H9 (cell line): ENCODE measurements around the gene FRY. TPM values are rescaled to one million over a fixed set of nuclear protein-coding genes. Genes with fewer than 3 reads are reported as not detected.

Experiments used
- DNase-seq: peaks from one replicate; pipeline ENCODE4 v3.0.0-alpha.2; 2017
- H2AFZ ChIP-seq: one replicate; pipeline ENCODE4 v1.6.1; 2013; ENCODE audit warnings: mild to moderate bottlenecking, low read length, control low read depth, moderate library complexity
- H2AK5ac ChIP-seq: 2 replicates; pipeline ENCODE4 v1.6.1; 2013; ENCODE audit warnings: low read length, control low read depth, mixed read lengths; ENCODE audit not compliant: insufficient read length
- H2BK120ac ChIP-seq: one replicate; pipeline ENCODE4 v1.6.1; 2013; ENCODE audit warnings: low read depth, mild to moderate bottlenecking, low read length, control low read depth, inconsistent platforms; ENCODE audit not compliant: poor library complexity, severe bottlenecking
- H2BK12ac ChIP-seq: 2 replicates; pipeline ENCODE4 v1.6.1; 2013; ENCODE audit warnings: low read length, control low read depth, mixed read lengths, low read depth; ENCODE audit not compliant: insufficient read length
- H2BK15ac ChIP-seq: 2 replicates; pipeline ENCODE4 v1.6.1; 2013; ENCODE audit warnings: low read depth, low read length, control low read depth
- H2BK20ac ChIP-seq: one replicate; pipeline ENCODE4 v1.6.1; 2013; ENCODE audit warnings: low read depth, mild to moderate bottlenecking, low read length, control low read depth, inconsistent platforms; ENCODE audit not compliant: poor library complexity, severe bottlenecking
- H2BK5ac ChIP-seq: 2 replicates; pipeline ENCODE4 v1.6.1; 2013; ENCODE audit warnings: low read length, control low read depth, mixed read lengths; ENCODE audit not compliant: insufficient read length
- H3K14ac ChIP-seq: 2 replicates; pipeline ENCODE4 v1.6.1; 2013; ENCODE audit warnings: low read length, control low read depth; ENCODE audit not compliant: insufficient read depth
- H3K18ac ChIP-seq: 2 replicates; pipeline ENCODE4 v1.6.1; 2013; ENCODE audit warnings: low read depth, mild to moderate bottlenecking, mixed read lengths, low read length, control low read depth; ENCODE audit not compliant: insufficient read length
- H3K23ac ChIP-seq: 2 replicates; pipeline ENCODE4 v1.6.1; 2013; ENCODE audit warnings: low read length, control low read depth, mixed read lengths, low read depth; ENCODE audit not compliant: insufficient read length
- H3K23me2 ChIP-seq: 2 replicates; pipeline ENCODE4 v1.6.1; 2013; ENCODE audit warnings: low read depth, mild to moderate bottlenecking, mixed read lengths, low read length, control low read depth; ENCODE audit not compliant: insufficient read length, poor library complexity, severe bottlenecking
- H3K27ac ChIP-seq: 2 replicates; pipeline ENCODE4 v1.5.1; 2013; ENCODE audit warnings: low read length, control low read depth, mixed read lengths, low read depth; ENCODE audit not compliant: insufficient read length
- H3K27me3 ChIP-seq: 2 replicates; pipeline ENCODE4 v1.6.1; 2013; ENCODE audit warnings: low read length, control low read depth, inconsistent platforms; ENCODE audit not compliant: insufficient read depth
- H3K4ac ChIP-seq: 2 replicates; pipeline ENCODE4 v1.6.1; 2013; ENCODE audit warnings: low read depth, mild to moderate bottlenecking, control low read depth, inconsistent platforms, low read length, moderate library complexity
- H3K4me1 ChIP-seq: 2 replicates; pipeline ENCODE4 v1.6.1; 2013; ENCODE audit warnings: low read length, control low read depth, inconsistent platforms; ENCODE audit not compliant: insufficient read depth
- H3K4me2 ChIP-seq: 2 replicates; pipeline ENCODE4 v1.6.1; 2013; ENCODE audit warnings: low read length, control low read depth, mixed read lengths; ENCODE audit not compliant: insufficient read length, insufficient read depth
- H3K56ac ChIP-seq: 2 replicates; pipeline ENCODE4 v1.6.1; 2013; ENCODE audit warnings: low read depth, mild to moderate bottlenecking, mixed read lengths, low read length, control low read depth; ENCODE audit not compliant: insufficient read length
- H3K79me1 ChIP-seq: 2 replicates; pipeline ENCODE4 v1.6.1; 2013; ENCODE audit warnings: low read depth, mild to moderate bottlenecking, moderate library complexity, low read length, control low read depth, inconsistent platforms; ENCODE audit not compliant: insufficient read depth, poor library complexity, severe bottlenecking
- H3K79me2 ChIP-seq: 2 replicates; pipeline ENCODE4 v1.6.1; 2013; ENCODE audit warnings: low read length, control low read depth, inconsistent platforms; ENCODE audit not compliant: insufficient read depth
- H3K9ac ChIP-seq: 2 replicates; pipeline ENCODE4 v1.6.1; 2013; ENCODE audit warnings: low read length, control low read depth, mixed read lengths; ENCODE audit not compliant: insufficient read length; ENCODE audit errors: extremely low read depth
- H3K9me3 ChIP-seq: one replicate; pipeline ENCODE4 v1.6.1; 2013; ENCODE audit warnings: low read depth, low read length, inconsistent platforms; ENCODE audit not compliant: control insufficient read depth
- H3T11ph ChIP-seq: one replicate; pipeline ENCODE4 v1.6.1; 2013; ENCODE audit warnings: mild to moderate bottlenecking, low read length, control low read depth, inconsistent platforms
- H4K20me1 ChIP-seq: one replicate; pipeline ENCODE4 v1.6.1; 2013; ENCODE audit not compliant: control insufficient read depth, insufficient read length, insufficient read depth
- H4K5ac ChIP-seq: 2 replicates; pipeline ENCODE4 v1.6.1; 2013; ENCODE audit warnings: low read depth, mild to moderate bottlenecking, mixed read lengths, low read length, control low read depth; ENCODE audit not compliant: insufficient read length
- H4K8ac ChIP-seq: replicated peaks from 2 replicates; pipeline ENCODE4 v1.6.1; 2013; ENCODE audit warnings: low read length, control low read depth, mixed read lengths, low read depth; ENCODE audit not compliant: insufficient read length
- H4K91ac ChIP-seq: 2 replicates; pipeline ENCODE4 v1.6.1; 2013; ENCODE audit warnings: low read depth, mild to moderate bottlenecking, moderate library complexity, mixed read lengths, low read length, control low read depth; ENCODE audit not compliant: insufficient read length
- H3K27ac Mint-ChIP-seq, 3 experiments: 2 replicates in 2 of 3; 3 replicates in 1 of 3; pipeline ENCODE4 v1.8.0; 2020 to 2021; ENCODE audit warnings: mixed read lengths in 3 of 3, mild to moderate bottlenecking in 1 of 3, moderate library complexity in 1 of 3
- H3K27me3 Mint-ChIP-seq: 2 replicates; pipeline ENCODE4 v1.8.0; 2021; ENCODE audit warnings: low read depth, mild to moderate bottlenecking, moderate library complexity, mixed read lengths
- H3K36me3 Mint-ChIP-seq, 3 experiments: 2 replicates in 2 of 3; 3 replicates in 1 of 3; pipeline ENCODE4 v1.8.0; 2020 to 2021; ENCODE audit warnings: low read depth in 3 of 3, mixed read lengths in 3 of 3; ENCODE audit not compliant: insufficient read depth in 1 of 3
- H3K4me1 Mint-ChIP-seq, 2 experiments: 2 replicates each; pipeline ENCODE4 v1.8.0; 2020; ENCODE audit warnings: mixed read lengths in 2 of 2
- H3K4me3 Mint-ChIP-seq, 2 experiments: 2 replicates in 1 of 2; 3 replicates in 1 of 2; pipeline ENCODE4 v1.8.0; 2020 to 2021; ENCODE audit warnings: mild to moderate bottlenecking in 2 of 2, mixed read lengths in 2 of 2, moderate library complexity in 1 of 2
- H3K9me3 Mint-ChIP-seq, 2 experiments: 2 replicates in 1 of 2; 3 replicates in 1 of 2; pipeline ENCODE4 v1.8.0; 2020; ENCODE audit warnings: mild to moderate bottlenecking in 2 of 2, mixed read lengths in 2 of 2, moderate library complexity in 1 of 2
- WGBS: extraction: QIAGEN DNeasy Blood & Tissue Kit; methylation state at CpG from one replicate; pipeline ENCODE4 v1.1.7; 2013; ENCODE audit warnings: missing lambda C conversion rate, low lambda C conversion rate, mixed read lengths; ENCODE audit not compliant: insufficient read length; ENCODE audit errors: extremely low coverage; 5-methylcytosine and 5-hydroxymethylcytosine counted together
- total RNA-seq: library from RNA; stranded (reverse); gene quantifications from 2 replicates; pipeline ENCODE4 v1.2.1, GENCODE V29; 2021
- TF ChIP-seq, protein P1 (sequence below): fragments of 200-600 bp; sonication (generic); conservative IDR thresholded peaks from 3 replicates; pipeline ENCODE4 v1.8.0; 2021; ENCODE audit warnings: antibody characterized with exemption, mild to moderate bottlenecking

Gene FRY
- total RNA-seq, 1 experiment from 2014 or later, result 5.2 TPM

DNA sequence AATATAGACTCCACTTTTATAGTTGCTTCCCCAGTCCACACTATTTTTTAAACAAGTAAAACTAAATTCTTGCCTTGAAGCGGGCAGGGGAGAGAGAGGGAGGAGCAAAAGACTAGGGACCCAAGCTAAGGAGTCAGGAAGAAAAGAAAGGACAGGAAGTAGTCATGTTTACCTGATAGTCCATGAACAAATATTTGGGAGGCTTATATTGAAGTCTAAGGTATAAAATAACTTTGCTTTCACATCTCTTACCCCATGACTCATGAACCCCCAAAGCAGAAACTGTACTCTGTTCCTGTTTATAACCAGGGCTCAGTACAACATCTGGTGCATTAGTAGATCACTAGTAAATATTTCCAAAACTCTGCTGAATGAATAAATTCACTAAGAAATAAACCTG, 216.3 kb downstream of the FRY start:
- no peak overlapping the region for H3K4ac ChIP-seq
- H3K9me3 ChIP-seq, result no peaks in the 10 kb centered on the region
- H2AK5ac ChIP-seq, result no peak overlapping the region
- no peaks in the 10 kb centered on the region for H3K79me1 ChIP-seq
- no peaks in the 10 kb centered on the region for H3K4me1 ChIP-seq
- no peaks in the 10 kb centered on the region for H3K23me2 ChIP-seq
- no peaks in the 10 kb centered on the region for H4K20me1 ChIP-seq
- TF ChIP-seq, protein P1, sequence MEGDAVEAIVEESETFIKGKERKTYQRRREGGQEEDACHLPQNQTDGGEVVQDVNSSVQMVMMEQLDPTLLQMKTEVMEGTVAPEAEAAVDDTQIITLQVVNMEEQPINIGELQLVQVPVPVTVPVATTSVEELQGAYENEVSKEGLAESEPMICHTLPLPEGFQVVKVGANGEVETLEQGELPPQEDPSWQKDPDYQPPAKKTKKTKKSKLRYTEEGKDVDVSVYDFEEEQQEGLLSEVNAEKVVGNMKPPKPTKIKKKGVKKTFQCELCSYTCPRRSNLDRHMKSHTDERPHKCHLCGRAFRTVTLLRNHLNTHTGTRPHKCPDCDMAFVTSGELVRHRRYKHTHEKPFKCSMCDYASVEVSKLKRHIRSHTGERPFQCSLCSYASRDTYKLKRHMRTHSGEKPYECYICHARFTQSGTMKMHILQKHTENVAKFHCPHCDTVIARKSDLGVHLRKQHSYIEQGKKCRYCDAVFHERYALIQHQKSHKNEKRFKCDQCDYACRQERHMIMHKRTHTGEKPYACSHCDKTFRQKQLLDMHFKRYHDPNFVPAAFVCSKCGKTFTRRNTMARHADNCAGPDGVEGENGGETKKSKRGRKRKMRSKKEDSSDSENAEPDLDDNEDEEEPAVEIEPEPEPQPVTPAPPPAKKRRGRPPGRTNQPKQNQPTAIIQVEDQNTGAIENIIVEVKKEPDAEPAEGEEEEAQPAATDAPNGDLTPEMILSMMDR, result no peak
- no peak overlapping the region for H2AFZ ChIP-seq
- Mint-ChIP-seq H3K36me3 (peaks cover 0 to 3% (median 2%) of the 10 kb centered on the region in 3 experiments; a peak in 4 of 7 replicates), H3K27ac (no peak overlapping the region), H3K9me3 (no peaks in the 10 kb centered on the region), H3K4me1 (peaks cover 4% of the 10 kb centered on the region in 2 experiments), H3K4me3 (no peak overlapping the region), H3K27me3 (no peaks in the 10 kb centered on the region)
- no peak overlapping the region for H4K8ac ChIP-seq
- H3K18ac ChIP-seq, result no peak overlapping the region
- DNase-seq, result no peak
- no peak overlapping the region for H2BK20ac ChIP-seq
- no peak overlapping the region for H3K4me2 ChIP-seq
- H3K79me2 ChIP-seq, result no peaks in the 10 kb centered on the region
- no peak overlapping the region for H4K5ac ChIP-seq
- no peak overlapping the region for H3T11ph ChIP-seq
- no peak overlapping the region for H2BK120ac ChIP-seq
- H2BK15ac ChIP-seq, result no peak overlapping the region
- H3K27ac ChIP-seq, result no peak overlapping the region
- H4K91ac ChIP-seq, result no peak overlapping the region
- H2BK5ac ChIP-seq, result no peak overlapping the region
- no peak overlapping the region for H3K56ac ChIP-seq
- no peak overlapping the region for H3K14ac ChIP-seq
- WGBS, result no CpG with 5 or more reads among the region's 1 CpG
- H2BK12ac ChIP-seq, result no peak overlapping the region
- H3K23ac ChIP-seq, result no peak overlapping the region
- no peaks in the 10 kb centered on the region for H3K27me3 ChIP-seq
- no peak overlapping the region for H3K9ac ChIP-seq
